RWPE1 (cell line): ENCODE data around the gene PPP1R11.
"Not testable (repeated sequence)": the region's sequence is repeated elsewhere in the genome, so short reads cannot be mapped to it uniquely, and the experiment has no call there.

ENCODE experiments used
- CTCF ChIA-PET: fragments of 350-600 bp; sonication (Branson Sonifier 250); formaldehyde crosslinking; extraction: SDS; loops from one replicate; lab custom pipeline; 2021; lab: Yijun Ruan, JAX
- POLR2A ChIA-PET: fragments of 400-600 bp; formaldehyde crosslinking; extraction: SDS; loops from one replicate; lab custom pipeline; 2020; ENCODE audit warnings: antibody characterized with exemption; ENCODE audit not compliant: low non-redundant PET; lab: Yijun Ruan, JAX
- DNase-seq: peaks from one replicate; pipeline ENCODE4 v3.0.0; 2012; ENCODE audit warnings: low spot score
- H3K27ac ChIP-seq: fragments of 450-650 bp; 2 replicates; pipeline ENCODE4 v1.5.1; 2017
- TF ChIP-seq, protein P1 (sequence below): fragments of 450-650 bp; conservative IDR thresholded peaks from 2 replicates; pipeline ENCODE4 v1.5.1; 2017; ENCODE audit warnings: low read depth, mild to moderate bottlenecking

Gene PPP1R11

DNA sequence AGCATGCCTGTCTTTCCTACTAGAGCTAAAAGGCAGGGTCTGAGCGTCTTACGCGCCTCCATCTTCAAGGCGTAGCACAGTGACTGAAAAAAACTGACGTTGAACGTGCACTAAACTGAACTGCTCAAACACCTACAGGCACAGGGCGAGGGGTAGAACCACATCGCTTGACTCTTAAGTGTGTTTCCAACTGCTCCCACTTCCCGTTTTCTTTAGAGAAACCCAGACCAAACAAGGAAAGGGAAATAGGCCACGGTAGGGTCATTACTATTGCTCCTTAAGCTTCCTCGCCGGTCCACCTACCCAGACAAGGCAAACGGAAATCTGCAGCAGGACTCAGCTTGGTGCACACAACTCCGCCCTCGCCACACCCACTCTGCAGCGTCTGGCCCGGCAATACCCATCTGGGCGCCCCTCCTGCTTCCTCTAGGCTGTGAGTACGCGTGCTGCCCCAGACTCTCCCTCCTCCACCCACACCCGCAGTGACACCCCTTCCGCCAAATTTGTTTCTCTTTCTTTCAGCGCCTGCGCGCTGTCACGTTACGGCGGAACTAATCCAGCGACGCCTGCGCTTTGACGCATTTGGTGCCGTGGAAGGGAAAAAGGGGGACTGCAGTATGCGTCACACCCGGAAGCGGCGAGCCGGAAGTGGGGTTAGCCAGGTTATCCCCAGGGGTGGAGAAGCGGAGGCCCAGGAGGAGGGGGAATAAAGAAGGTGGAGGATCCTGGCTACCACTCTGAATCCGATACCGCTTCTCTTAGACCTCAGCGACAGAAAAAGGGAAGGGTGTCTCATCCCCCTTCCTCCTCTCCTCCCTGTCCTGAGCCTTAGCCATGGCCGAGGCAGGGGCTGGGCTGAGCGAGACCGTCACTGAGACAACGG is at the start of gene PPP1R11:
PPP1R11 (plus strand) TSS at position 622 of the 883 bp plus-strand sequence; CDS start at position 835, 213 bp downstream.
- DNase-seq, result peak; percentile 94
- TF ChIP-seq, protein P1, sequence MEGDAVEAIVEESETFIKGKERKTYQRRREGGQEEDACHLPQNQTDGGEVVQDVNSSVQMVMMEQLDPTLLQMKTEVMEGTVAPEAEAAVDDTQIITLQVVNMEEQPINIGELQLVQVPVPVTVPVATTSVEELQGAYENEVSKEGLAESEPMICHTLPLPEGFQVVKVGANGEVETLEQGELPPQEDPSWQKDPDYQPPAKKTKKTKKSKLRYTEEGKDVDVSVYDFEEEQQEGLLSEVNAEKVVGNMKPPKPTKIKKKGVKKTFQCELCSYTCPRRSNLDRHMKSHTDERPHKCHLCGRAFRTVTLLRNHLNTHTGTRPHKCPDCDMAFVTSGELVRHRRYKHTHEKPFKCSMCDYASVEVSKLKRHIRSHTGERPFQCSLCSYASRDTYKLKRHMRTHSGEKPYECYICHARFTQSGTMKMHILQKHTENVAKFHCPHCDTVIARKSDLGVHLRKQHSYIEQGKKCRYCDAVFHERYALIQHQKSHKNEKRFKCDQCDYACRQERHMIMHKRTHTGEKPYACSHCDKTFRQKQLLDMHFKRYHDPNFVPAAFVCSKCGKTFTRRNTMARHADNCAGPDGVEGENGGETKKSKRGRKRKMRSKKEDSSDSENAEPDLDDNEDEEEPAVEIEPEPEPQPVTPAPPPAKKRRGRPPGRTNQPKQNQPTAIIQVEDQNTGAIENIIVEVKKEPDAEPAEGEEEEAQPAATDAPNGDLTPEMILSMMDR, result no peak
- ChIA-PET CTCF (interaction anchor here (0.7 kb wide), 1 partner anchor 413 kb away, joined by 3 read pairs; no protein-coding TSS in a partner anchor), POLR2A (interaction anchor here (0.5 to 0.7 kb wide), 4 partner anchors 13 to 35 kb away, joined by 3 read pairs; no protein-coding TSS in a partner anchor)
- H3K27ac ChIP-seq, result peak within 1 kb of the TSS; percentile 80

DNA sequence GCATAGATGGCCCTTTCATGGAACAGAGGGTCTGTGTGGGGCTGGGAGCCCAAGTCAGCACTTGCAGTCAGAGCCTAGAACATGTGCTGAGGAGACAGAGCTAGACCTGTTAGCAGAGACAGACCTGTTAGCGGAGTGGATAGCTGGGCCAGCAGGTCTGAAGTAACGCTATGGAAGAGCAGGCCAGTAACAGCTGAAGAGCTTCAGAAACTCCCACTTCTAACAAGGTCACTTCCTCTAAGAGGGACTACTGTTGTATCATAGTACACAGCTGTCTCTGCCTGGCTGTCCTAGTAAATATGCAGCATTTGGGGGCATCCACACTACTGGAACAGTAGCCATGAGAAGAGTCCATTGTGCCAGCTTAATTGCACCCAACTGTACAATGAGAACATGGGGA is 47.2 kb upstream of the PPP1R11 start:
- CTCF ChIA-PET, result no interaction called here
- TF ChIP-seq, protein P1, result no peak
- POLR2A ChIA-PET, result no interaction called here
- no peak overlapping the region for H3K27ac ChIP-seq
- no peak for DNase-seq

GRCh38 chr6:30020626-30021025 is 46.4 kb upstream of the PPP1R11 start:
- TF ChIP-seq, protein P1, result no peak
- DNase-seq, result no peak
- CTCF ChIA-PET, result interaction anchor here (1.0 kb wide), 1 partner anchor 172 kb away, joined by 3 read pairs; no protein-coding TSS in a partner anchor
- POLR2A ChIA-PET, result no interaction called here
- no peak overlapping the region for H3K27ac ChIP-seq

GRCh38 chr6:30022189-30022588 is 44.8 kb upstream of the PPP1R11 start:
- no peak for DNase-seq
- TF ChIP-seq, protein P1, result no peak
- H3K27ac ChIP-seq, result no peak overlapping the region
- ChIA-PET POLR2A (no interaction called here), CTCF (no interaction called here)

DNA sequence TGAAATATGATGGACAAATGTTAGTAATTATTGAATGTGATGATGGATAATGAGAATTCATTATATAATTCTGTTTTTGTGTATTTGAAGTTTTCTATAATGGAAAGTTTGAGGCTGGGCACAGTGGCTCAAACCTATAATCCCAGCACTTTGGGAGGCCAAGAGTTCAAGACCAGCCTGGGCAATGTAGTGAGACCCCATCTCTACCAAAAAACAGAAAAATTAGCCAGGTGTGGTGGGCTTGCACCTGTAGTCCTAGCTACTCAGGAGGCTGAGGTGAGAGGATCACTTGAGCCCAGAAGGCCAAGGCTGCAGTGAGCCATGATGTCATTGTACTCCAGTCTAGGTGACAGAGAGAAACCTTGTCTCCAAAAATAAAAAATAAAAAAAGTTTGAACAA is 44.3 kb upstream of the PPP1R11 start:
- POLR2A ChIA-PET, H3K27ac ChIP-seq, CTCF ChIA-PET, DNase-seq: not testable (repeated sequence)

DNA sequence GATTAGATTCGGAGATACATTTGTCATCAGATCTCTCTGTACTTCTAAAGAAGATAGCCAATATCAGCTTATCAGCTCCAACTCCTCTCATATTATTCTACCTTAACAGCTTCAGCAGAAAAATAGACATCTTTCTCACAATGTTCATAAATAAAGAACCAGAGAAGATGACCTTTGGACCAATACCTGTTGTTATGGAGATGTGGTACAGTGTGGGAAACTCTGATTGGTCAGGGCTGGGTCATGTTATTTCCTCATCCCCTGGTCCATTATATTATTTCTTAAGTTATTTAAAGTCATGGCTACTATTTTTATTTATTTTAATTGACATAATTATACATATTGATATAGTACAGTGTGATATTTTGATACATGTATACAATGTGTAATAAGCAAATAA is 41.8 kb upstream of the PPP1R11 start:
- CTCF ChIA-PET, result interaction anchor here (0.7 kb wide), 1 partner anchor 9 kb away, joined by 6 read pairs; no protein-coding TSS in a partner anchor
- POLR2A ChIA-PET, result no interaction called here

More for the DNA sequence above, 41.8 kb upstream of the PPP1R11 start:
- TF ChIP-seq, protein P1, result no peak
- H3K27ac ChIP-seq, result no peak overlapping the region
- DNase-seq, result no peak
